Adrenal gland (tissue), 5 donors: ENCODE measurements around the gene LILRB5.

Experiments used
- CTCF ChIP-seq, 6 experiments: fragments of 450-650 bp in 4 of 6; fragments of 200-600 bp in 2 of 6; sonication (generic) in 1 of 6; IDR thresholded peaks; 1 replicate in 5 of 6; 2 replicates in 1 of 6; pipeline versions ENCODE4 v1.5.1 to v1.8.0; 2016 to 2021; ENCODE audit warnings: antibody characterized with exemption in 6 of 6, mild to moderate bottlenecking in 2 of 6, moderate library complexity in 1 of 6
- POLR2A ChIP-seq, 2 donors: fragments of 450-650 bp; IDR thresholded peaks; one replicate each; pipeline ENCODE4 v1.6.1; 2017; ENCODE audit warnings: antibody characterized with exemption in 2 of 2, mild to moderate bottlenecking in 2 of 2, moderate library complexity in 1 of 2
- donor health status: DM: no; HTN: no; CAD: no.

- no peak for TF ChIP-seq POLR2A (IDR thresholded peaks at IDR 0.05)
- no peak for TF ChIP-seq CTCF (IDR thresholded peaks at IDR 0.05)
These were observed 40.2 kb downstream of the LILRB5 start for GRCh38 chr19:54216869-54217268.
